GM10248 (cell line): ENCODE data around the gene GIMAP1.

Experiments used
- CTCF ChIA-PET: fragments of 300-600 bp; sonication (Branson Sonifier 250); formaldehyde crosslinking; extraction: SDS; loops from one replicate; lab custom pipeline; 2021; ENCODE audit warnings: antibody characterized with exemption; lab: Yijun Ruan, JAX
- POLR2A ChIA-PET: fragments of 350-650 bp; sonication (Branson Sonifier 250); formaldehyde crosslinking; extraction: SDS; loops from one replicate; lab custom pipeline; 2020; ENCODE audit warnings: antibody characterized with exemption; lab: Yijun Ruan, JAX
- DNase-seq: peaks from one replicate; pipeline ENCODE4 v3.0.0; 2012; ENCODE audit errors: extremely low spot score
- CTCF ChIP-seq: IDR thresholded peaks from 2 replicates; pipeline ENCODE4 v1.5.1; 2012; ENCODE audit warnings: mild to moderate bottlenecking, low read depth; ENCODE audit errors: extremely low read depth, missing control alignments, control extremely low read depth

GIMAP1 gene

GRCh38 chr7:150759479-150759878, 43.1 kb downstream of the GIMAP1 start:
- ChIA-PET POLR2A (no interaction called here), CTCF (interaction anchor here (1.3 to 1.6 kb wide), 2 partner anchors 304 to 312 kb away, joined by 4 to 6 read pairs; no protein-coding TSS in a partner anchor)
- DNase-seq, result no peak
- TF ChIP-seq CTCF, result no peak

- POLR2A ChIA-PET, result no interaction called here
- TF ChIP-seq CTCF, result no peak
- DNase-seq, result no peak
- CTCF ChIA-PET, result interaction anchor here (3.5 kb wide), 1 partner anchor 13 kb away, joined by 11 read pairs; no protein-coding TSS in a partner anchor
Observed at GRCh38 chr7:150766334-150766709, 49.9 kb downstream of the GIMAP1 start.

- no peak for DNase-seq
- TF ChIP-seq CTCF, result no peak
- CTCF ChIA-PET, result interaction anchor here (1.5 to 1.7 kb wide), 2 partner anchors 9 to 24 kb away, joined by 4 to 8 read pairs; no protein-coding TSS in a partner anchor
- POLR2A ChIA-PET, result interaction anchor here (0.6 kb wide), 1 partner anchor 9 kb away, joined by 3 read pairs; no protein-coding TSS in a partner anchor
Observed at GRCh38 chr7:150769768-150770167, 53.4 kb downstream of the GIMAP1 start.
